GM23248 (cell line): ENCODE results near the gene NEGR1.

Experiments
- EZH2 ChIP-seq: fragments of 200-600 bp; sonication (generic); IDR thresholded peaks from 2 replicates; pipeline ENCODE4 v1.6.1; 2018; ENCODE audit warnings: antibody characterized with exemption, mild to moderate bottlenecking; ENCODE audit not compliant: insufficient read depth, poor library complexity, severe bottlenecking
- EZH2phosphoT487 ChIP-seq: fragments of 200-600 bp; sonication (generic); IDR thresholded peaks from 2 replicates; pipeline ENCODE4 v1.6.1; 2018; ENCODE audit warnings: antibody characterized with exemption, moderate library complexity, mild to moderate bottlenecking, low read depth; ENCODE audit not compliant: insufficient read depth

- no peak for TF ChIP-seq EZH2
- no peak for TF ChIP-seq EZH2phosphoT487
Observed at GRCh38 chr1:71850515-71850914, 431.8 kb downstream of the NEGR1 start.
